Transverse colon (tissue), 4 donors: ENCODE data around the gene PPP6R3.

Experiments used
- CTCF ChIP-seq, 5 experiments: fragments of 200-600 bp in 3 of 5; fragments of 450-650 bp in 2 of 5; sonication (generic) in 3 of 5; IDR thresholded peaks; 1 replicate in 2 of 5; 2 replicates in 3 of 5; pipeline ENCODE4 v1.5.1; 2016 to 2017; ENCODE audit warnings: antibody characterized with exemption in 5 of 5, inconsistent platforms in 3 of 5, mild to moderate bottlenecking in 2 of 5, moderate library complexity in 1 of 5
- EP300 ChIP-seq: sonication (generic); formaldehyde crosslinking; IDR thresholded peaks from one replicate; pipeline ENCODE4 v1.6.1; 2017; ENCODE audit warnings: antibody characterized with exemption, low read depth
- POLR2A ChIP-seq: fragments of 450-650 bp; IDR thresholded peaks from one replicate; pipeline ENCODE4 v1.6.1; 2016; ENCODE audit warnings: antibody characterized with exemption, mild to moderate bottlenecking, moderate library complexity
- POLR2AphosphoS5 ChIP-seq, 3 donors: sonication (generic); formaldehyde crosslinking; IDR thresholded peaks; one replicate each; pipeline ENCODE4 v1.6.1; 2016; ENCODE audit warnings: antibody characterized with exemption in 3 of 3

- TF ChIP-seq CTCF (IDR thresholded peaks at IDR 0.05) (no peak), EP300 (no peak), POLR2A (no peak), POLR2AphosphoS5 (IDR thresholded peaks at IDR 0.05) (no peak)
Measured at GRCh38 chr11:68469122-68469521, 8.6 kb downstream of the PPP6R3 start.
